Measurements from ENCODE around the gene UNC5A.

The UNC5A gene

DNA sequence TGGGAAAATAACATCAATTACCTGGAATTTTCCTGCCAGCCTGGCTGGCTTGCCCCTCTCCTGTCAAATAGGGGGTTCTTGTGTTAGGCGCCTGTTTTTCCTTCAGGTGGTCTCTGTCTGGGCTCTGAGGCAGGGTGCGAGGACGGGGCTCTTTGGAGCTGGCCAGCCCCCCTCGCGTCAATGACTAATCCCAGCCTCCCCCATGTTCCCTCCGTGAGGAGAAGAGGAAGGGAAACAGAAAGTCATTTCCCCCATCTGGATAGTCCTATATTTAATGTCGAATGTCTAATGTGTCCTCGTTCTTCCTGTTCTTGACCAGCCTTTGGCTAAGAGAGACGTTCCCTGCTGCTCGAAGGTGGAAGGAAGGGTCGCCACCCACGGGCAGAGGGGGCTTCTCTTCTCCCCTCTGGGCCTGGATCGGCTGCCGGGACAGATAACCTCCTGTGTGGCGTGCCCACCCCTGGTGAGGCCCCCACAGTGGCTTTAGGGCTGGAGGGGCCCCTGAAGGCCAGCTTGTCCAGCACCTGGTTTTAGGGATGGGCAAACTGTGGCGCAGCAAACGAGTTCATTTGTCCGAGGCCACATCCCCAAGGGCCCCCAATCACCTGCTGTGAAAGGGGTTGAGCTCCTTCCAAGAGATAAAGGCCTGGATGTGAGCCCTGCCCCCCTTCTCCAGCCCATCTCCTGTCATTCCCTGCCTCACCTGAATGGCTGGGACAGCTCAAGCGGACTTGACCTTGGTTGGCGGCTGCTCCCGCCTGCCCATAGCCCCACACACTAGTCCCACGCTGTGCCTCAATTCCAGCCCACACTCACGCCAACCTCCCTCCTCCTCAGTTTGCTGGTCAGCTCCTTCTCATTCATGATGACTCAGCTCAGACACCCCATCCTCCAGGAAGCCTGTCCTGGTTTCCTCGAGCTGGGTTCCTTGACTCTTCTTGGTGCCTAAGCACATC lies 35.9 kb upstream of the UNC5A start:
- TF ChIP-seq, protein P1, sequence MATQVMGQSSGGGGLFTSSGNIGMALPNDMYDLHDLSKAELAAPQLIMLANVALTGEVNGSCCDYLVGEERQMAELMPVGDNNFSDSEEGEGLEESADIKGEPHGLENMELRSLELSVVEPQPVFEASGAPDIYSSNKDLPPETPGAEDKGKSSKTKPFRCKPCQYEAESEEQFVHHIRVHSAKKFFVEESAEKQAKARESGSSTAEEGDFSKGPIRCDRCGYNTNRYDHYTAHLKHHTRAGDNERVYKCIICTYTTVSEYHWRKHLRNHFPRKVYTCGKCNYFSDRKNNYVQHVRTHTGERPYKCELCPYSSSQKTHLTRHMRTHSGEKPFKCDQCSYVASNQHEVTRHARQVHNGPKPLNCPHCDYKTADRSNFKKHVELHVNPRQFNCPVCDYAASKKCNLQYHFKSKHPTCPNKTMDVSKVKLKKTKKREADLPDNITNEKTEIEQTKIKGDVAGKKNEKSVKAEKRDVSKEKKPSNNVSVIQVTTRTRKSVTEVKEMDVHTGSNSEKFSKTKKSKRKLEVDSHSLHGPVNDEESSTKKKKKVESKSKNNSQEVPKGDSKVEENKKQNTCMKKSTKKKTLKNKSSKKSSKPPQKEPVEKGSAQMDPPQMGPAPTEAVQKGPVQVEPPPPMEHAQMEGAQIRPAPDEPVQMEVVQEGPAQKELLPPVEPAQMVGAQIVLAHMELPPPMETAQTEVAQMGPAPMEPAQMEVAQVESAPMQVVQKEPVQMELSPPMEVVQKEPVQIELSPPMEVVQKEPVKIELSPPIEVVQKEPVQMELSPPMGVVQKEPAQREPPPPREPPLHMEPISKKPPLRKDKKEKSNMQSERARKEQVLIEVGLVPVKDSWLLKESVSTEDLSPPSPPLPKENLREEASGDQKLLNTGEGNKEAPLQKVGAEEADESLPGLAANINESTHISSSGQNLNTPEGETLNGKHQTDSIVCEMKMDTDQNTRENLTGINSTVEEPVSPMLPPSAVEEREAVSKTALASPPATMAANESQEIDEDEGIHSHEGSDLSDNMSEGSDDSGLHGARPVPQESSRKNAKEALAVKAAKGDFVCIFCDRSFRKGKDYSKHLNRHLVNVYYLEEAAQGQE (IDR thresholded peaks at IDR 0.05; ENCODE audit: insufficient read depth in 1 of 2, low read depth in 2 of 2, low read length in 2 of 2): 0 out of 4 replicates have a peak, but pooled peaks of 1 of the 2 experiments have one; percentile 21
- no peak for TF ChIP-seq POLR2AphosphoS5 (IDR thresholded peaks at IDR 0.05; ENCODE audit: low read depth, low read length)

DNA sequence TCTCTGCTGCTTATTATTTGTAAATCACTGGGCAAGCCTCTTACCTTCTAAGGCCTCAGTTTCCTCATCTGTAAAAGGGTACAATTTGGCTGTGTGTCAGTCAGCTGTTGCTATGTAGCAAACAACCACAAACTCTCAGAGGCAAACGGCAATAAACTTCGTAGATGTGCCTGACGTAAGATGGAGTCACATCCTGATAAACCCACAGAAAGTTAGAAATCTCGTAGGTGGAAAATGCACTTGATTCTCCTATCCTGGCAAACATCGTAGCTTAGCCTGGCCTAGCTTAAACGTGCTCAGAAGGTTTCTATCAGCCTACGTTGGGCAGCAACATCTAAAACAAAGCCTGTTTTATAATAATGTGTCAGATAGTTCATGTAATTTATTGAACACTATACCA lies 35.0 kb upstream of the UNC5A start:
- TF ChIP-seq SIN3A (IDR thresholded peaks at IDR 0.05; ENCODE audit: borderline replicate concordance, insufficient read depth, low read length) (no peak), TAF1 (IDR thresholded peaks at IDR 0.05; ENCODE audit: borderline replicate concordance, insufficient read depth, low read length) (no peak), FOXP2 (optimal IDR thresholded peaks at IDR 0.05; ENCODE audit: borderline replicate concordance, extremely low read depth, extremely low read length, insufficient read depth) (no peak), POLR2AphosphoS5 (IDR thresholded peaks at IDR 0.05; ENCODE audit: low read depth, low read length) (no peak)
- TF ChIP-seq, protein P1 (IDR thresholded peaks at IDR 0.05; ENCODE audit: insufficient read depth in 1 of 2, low read depth in 2 of 2, low read length in 2 of 2): no peak

DNA sequence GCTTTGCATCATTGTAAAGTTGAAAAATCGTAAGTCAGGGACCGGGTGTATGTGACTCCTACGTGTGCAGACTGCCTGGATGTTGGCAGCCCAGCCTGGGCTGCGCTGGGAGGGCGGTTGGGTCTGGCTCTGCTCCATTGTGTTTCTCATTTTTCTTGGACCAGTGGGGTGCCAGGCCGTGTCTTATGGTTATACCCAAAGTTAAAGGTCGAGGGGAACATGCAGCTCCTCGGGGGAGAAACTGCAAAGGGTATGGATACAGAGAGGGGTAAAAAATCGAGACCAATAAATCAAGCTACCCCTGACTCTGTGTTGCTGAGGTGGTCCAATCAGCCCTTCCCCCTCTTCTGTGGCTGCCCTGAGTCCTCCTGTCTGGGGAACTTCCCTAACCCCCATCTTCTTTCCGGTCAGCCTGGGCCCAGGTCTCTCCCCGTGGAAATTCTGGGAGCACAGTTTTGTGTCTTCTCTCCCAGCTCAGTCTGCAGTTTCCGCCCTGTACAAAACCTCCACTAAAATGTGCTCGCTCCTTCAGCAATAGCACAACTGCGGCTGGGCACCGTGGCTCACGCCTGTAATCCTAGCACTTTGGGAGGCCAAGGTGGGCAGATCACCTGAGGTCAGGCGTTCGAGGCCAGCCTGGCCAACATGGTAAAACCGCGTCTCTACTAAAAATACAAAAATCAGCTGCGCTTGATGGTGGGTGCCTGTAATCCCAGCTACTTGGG lies 34.1 kb upstream of the UNC5A start:
- TF ChIP-seq POLR2AphosphoS5 (IDR thresholded peaks at IDR 0.05; ENCODE audit: low read depth, low read length): no peak
- TF ChIP-seq FOXP2 (optimal IDR thresholded peaks at IDR 0.05; ENCODE audit: borderline replicate concordance, extremely low read depth, extremely low read length, insufficient read depth): no peak
- TF ChIP-seq TAF1 (IDR thresholded peaks at IDR 0.05; ENCODE audit: borderline replicate concordance, insufficient read depth, low read length): no peak
- no peak for TF ChIP-seq SIN3A (IDR thresholded peaks at IDR 0.05; ENCODE audit: borderline replicate concordance, insufficient read depth, low read length)

DNA sequence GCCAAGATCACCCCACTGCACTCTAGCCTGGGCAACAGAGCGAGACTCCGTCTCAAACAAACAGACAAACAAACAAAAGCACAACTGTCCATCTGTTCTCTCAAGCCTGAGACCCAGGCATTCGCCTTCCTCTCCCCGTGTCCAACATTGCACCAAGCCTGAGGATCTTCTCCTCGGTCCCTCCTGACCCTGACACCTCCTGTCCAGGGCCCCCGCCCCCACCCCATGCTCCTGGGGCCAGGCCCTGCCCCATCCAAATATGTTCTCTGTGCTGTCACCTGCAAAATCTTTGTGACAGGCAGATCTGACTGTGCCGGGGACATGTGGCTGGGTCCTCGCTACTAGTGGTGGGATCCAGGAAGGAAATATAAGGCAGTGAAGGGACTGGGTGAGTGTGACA lies 33.4 kb upstream of the UNC5A start:
- TF ChIP-seq SIN3A (IDR thresholded peaks at IDR 0.05; ENCODE audit: borderline replicate concordance, insufficient read depth, low read length): no peak
- no peak for TF ChIP-seq FOXP2 (optimal IDR thresholded peaks at IDR 0.05; ENCODE audit: borderline replicate concordance, extremely low read depth, extremely low read length, insufficient read depth)
- no peak for TF ChIP-seq TAF1 (IDR thresholded peaks at IDR 0.05; ENCODE audit: borderline replicate concordance, insufficient read depth, low read length)
- TF ChIP-seq POLR2AphosphoS5 (IDR thresholded peaks at IDR 0.05; ENCODE audit: low read depth, low read length): no peak
- TF ChIP-seq, protein P1 (IDR thresholded peaks at IDR 0.05; ENCODE audit: insufficient read depth in 1 of 2, low read depth in 2 of 2, low read length in 2 of 2): no peak

DNA sequence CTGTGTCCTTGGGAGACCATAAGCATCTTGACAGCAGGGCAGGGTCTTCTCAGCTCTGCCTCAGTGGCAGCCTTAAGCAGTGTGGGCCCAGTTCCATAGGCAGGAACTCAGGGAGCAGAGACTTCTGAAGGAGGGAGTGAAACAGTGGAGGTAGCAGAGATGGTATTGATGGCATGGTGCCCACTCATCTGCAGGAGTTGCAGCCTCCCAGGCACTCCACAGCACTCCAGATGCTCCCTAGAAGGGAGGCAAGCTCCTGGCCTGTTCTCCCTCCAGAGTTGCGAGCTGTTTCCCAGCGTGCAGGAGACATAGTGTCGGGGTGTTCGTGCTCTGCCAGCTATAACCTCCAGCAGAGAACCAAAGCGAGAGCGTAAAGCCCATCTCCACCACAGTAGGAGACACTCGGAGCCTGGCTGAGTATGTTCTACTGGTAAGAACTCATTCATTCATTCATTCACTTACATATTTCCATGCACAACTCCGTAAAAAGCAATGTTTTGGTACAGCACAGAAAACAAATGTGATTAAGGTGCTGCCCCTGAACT lies 31.4 kb upstream of the UNC5A start:
- no peak for TF ChIP-seq POLR2AphosphoS5 (IDR thresholded peaks at IDR 0.05; ENCODE audit: low read depth, low read length)
- TF ChIP-seq SIN3A (IDR thresholded peaks at IDR 0.05; ENCODE audit: borderline replicate concordance, insufficient read depth, low read length): no peak
- TF ChIP-seq FOXP2 (optimal IDR thresholded peaks at IDR 0.05; ENCODE audit: borderline replicate concordance, extremely low read depth, extremely low read length, insufficient read depth): no peak
- TF ChIP-seq, protein P1 (IDR thresholded peaks at IDR 0.05; ENCODE audit: insufficient read depth in 1 of 2, low read depth in 2 of 2, low read length in 2 of 2): no peak

Measured in PFSK-1 (cell line).